ENCODE results near the gene FAM186B.
"Not testable (repeated sequence)": the region's sequence is repeated elsewhere in the genome, so short reads cannot be mapped to it uniquely, and the experiment has no call there.

Gene FAM186B, protein sequence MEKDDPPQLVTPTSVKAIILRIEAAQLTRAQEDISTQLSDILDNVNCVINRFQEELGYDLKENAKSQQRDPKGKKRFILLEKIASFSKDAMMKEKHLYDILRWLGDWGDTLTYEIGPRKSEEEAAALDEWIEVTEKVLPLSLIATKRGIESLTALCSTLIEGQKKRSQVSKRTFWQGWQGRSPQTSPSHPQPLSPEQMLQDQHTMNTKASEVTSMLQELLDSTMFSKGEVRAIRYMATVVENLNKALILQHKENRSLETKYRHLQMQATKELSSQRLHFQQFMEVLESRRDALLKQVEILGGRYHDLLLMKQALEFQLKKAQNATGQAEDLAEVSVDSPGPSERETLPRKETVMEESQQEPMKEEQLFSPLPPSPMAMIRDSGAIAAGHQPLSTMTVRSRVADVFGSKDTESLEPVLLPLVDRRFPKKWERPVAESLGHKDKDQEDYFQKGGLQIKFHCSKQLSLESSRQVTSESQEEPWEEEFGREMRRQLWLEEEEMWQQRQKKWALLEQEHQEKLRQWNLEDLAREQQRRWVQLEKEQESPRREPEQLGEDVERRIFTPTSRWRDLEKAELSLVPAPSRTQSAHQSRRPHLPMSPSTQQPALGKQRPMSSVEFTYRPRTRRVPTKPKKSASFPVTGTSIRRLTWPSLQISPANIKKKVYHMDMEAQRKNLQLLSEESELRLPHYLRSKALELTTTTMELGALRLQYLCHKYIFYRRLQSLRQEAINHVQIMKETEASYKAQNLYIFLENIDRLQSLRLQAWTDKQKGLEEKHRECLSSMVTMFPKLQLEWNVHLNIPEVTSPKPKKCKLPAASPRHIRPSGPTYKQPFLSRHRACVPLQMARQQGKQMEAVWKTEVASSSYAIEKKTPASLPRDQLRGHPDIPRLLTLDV

DNA sequence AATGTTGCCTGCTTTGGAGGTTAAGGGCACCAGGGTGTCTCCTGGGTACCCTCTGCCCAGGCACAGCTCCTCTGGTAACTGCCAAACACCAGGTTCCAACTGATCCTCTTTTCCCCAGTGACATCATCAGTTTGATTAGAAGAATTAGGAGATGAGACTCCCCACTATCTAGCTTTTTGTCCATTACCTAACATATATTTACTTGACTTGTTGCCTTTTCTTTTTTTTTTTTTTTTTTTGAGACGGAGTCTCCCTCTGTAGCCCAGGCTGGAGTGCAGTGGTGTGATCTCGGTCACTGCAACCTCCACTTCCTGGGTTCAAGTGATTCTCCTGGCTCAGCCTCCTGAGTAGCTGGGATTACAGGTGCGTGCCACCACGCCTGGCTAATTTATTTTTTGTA is at the start of gene FAM186B:
Gene FAM186B (minus strand): TSS at position 101 of the 400 bp plus-strand sequence. CDS start 162 bp downstream, outside the sequence.
- H3K4me3 ChIP-seq (ENCODE audit: low read depth, low read length); DNase-seq (ENCODE audit: low read depth): not testable (repeated sequence)

DNA sequence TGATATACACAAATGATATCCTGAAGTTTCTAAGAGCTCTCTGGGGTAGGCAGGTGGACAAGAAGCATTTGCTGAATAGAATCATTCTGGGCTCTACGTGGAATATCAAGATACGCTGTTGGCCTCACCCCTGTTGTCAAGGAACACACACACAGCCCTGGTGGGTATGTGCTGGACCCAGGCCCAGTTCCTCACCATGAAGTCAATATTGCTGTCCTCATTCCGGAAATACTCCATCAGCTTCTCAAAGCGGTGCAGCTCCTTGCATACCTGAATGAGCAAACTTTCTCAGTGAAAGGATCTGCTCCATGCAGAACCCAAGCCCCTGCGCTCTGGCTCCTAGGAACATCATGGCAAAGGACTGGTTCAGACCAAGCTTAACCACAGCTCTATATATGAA is 49.3 kb upstream of the FAM186B start:
- no peak for DNase-seq (ENCODE audit: low read depth)
- TF ChIP-seq, protein P1, sequence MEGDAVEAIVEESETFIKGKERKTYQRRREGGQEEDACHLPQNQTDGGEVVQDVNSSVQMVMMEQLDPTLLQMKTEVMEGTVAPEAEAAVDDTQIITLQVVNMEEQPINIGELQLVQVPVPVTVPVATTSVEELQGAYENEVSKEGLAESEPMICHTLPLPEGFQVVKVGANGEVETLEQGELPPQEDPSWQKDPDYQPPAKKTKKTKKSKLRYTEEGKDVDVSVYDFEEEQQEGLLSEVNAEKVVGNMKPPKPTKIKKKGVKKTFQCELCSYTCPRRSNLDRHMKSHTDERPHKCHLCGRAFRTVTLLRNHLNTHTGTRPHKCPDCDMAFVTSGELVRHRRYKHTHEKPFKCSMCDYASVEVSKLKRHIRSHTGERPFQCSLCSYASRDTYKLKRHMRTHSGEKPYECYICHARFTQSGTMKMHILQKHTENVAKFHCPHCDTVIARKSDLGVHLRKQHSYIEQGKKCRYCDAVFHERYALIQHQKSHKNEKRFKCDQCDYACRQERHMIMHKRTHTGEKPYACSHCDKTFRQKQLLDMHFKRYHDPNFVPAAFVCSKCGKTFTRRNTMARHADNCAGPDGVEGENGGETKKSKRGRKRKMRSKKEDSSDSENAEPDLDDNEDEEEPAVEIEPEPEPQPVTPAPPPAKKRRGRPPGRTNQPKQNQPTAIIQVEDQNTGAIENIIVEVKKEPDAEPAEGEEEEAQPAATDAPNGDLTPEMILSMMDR (IDR thresholded peaks at IDR 0.05; ENCODE audit: insufficient read depth, low read depth, low read length, missing control alignments): no peak

DNA sequence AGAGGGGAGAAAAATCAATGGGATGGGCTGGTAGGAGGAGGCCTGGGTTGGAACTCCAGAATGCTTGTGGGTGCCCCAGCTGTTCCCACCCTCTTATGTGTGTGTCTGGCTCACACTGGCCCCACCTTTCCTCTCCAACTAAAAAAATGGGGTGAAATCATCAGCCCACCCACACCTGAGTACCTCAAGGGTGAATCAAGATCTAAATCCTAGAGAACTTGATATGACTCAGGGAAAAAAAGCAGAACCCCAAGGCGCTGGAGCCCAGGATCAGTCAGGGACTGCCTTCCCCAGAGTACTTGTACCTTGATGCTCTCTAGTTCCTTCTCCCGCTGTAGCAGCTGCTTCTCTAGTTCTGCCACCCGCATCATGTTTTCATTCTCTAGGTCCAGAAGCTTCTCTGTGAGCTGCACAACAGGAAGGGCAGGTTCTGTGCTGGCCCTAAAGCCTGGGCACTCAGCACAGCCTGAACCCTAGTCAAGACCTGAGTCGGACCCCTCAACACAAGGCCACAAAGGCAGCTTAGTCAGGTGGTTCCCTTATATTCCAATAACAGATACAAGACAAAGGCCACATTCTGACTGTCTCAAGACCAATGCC is 47.6 kb upstream of the FAM186B start:
- TF ChIP-seq, protein P1 (IDR thresholded peaks at IDR 0.05; ENCODE audit: insufficient read depth, low read depth, low read length, missing control alignments): no peak
- H3K4me3 ChIP-seq (ENCODE audit: low read depth, low read length): no peak overlapping the region
- DNase-seq (ENCODE audit: low read depth): no peak

More for the DNA sequence above, 49.3 kb upstream of the FAM186B start:
- no peak overlapping the region for H3K4me3 ChIP-seq (ENCODE audit: low read depth, low read length)

DNA sequence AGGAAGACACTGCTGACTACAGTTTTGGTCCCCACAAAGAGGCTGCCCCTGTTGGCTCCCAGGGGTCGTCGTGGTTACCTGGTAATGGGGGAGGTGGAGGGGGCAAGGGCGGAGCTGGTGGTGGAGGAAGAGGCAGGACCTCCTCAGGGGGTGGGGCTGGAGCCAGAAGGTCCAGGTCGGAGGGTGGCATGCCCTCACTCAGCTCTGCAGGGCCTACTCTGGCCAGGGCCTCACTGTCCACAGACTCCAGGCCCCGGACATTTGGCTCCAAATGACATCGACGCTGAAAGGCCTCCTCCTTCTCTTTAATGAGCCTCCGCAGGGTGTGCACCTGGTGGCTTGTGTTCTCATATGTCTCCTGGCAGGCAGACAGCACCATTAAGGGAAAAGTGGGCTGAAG is 46.4 kb upstream of the FAM186B start:
- H3K4me3 ChIP-seq (ENCODE audit: low read depth, low read length): no peak overlapping the region
- DNase-seq (ENCODE audit: low read depth): no peak
- TF ChIP-seq, protein P1 (IDR thresholded peaks at IDR 0.05; ENCODE audit: insufficient read depth, low read depth, low read length, missing control alignments): no peak

DNA sequence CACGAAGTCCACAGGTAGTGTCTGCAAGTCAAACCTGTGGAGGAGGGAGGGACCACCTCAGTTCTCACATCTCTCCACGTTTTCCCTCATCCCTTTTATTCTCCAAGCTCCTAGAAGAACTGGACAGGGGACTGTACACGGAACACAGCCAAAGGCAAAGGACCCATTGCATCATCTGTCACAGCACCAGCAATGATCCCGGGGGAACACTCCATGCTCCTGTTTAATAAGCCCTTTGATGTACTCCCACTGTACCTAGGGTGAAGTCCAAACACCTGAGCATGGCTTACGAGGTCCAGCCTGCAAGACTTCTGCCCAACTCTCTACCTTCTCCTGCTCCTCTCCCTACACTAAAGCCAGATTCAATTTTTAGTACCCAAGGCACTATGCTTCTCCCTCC is 44.5 kb upstream of the FAM186B start:
- DNase-seq (ENCODE audit: low read depth): no peak
- TF ChIP-seq, protein P1 (IDR thresholded peaks at IDR 0.05; ENCODE audit: insufficient read depth, low read depth, low read length, missing control alignments): no peak
- H3K4me3 ChIP-seq (ENCODE audit: low read depth, low read length): no peak overlapping the region

DNA sequence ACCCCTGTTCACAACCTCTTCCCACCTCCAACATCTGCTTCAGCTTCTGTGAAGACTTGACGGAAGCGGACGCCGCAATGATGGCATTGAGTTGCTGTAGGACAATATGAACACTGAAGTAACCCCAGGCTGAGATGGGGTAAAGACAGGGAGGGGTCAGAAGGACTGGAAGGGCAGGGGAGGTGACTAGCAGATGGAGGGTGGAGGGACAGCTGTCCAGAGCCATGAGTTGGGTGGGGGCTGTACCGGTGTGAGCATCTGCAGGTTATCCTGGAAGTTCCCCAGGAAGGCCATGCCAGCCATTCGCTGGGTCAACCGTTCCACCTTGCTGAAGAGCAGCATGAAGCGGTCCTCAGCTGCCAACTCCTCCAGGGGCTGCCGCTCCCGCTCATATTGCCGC is 44.0 kb upstream of the FAM186B start:
- TF ChIP-seq, protein P1 (IDR thresholded peaks at IDR 0.05; ENCODE audit: insufficient read depth, low read depth, low read length, missing control alignments): no peak
- no peak overlapping the region for H3K4me3 ChIP-seq (ENCODE audit: low read depth, low read length)
- DNase-seq (ENCODE audit: low read depth): no peak

DNA sequence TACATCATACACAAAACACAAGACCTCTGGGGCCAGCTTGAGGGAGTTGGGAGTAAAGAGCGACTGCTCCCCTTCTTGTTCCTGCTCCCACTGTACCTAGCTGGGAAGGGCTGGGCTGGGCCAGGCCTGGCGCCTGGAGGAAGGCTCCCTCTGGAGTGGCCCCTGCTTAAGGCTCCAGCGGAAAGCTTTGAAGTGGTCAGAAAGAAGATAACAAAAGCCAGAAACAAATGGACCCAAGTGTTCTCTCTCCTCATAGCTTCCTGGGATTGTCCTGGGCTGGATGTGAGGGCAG is 43.2 kb upstream of the FAM186B start:
- DNase-seq (ENCODE audit: low read depth): no peak
- H3K4me3 ChIP-seq (ENCODE audit: low read depth, low read length): no peak overlapping the region
- TF ChIP-seq, protein P1 (IDR thresholded peaks at IDR 0.05; ENCODE audit: insufficient read depth, low read depth, low read length, missing control alignments): no peak
